Endometrium (tissue), 2 donors: ENCODE measurements around the gene DDN.

Source experiments
- FAIRE-seq: peaks from 2 replicates; lab custom pipeline; 2012; peaks lifted over from hg19 to GRCh38; lab: Jason Lieb, UNC
- donor health status: control.
- donor health status: control.

Gene DDN

GRCh38 chr12:48981757-48982157 is 17.4 kb downstream of the DDN start:
- FAIRE-seq: no peak

GRCh38 chr12:48980953-48981756 is 18.0 kb downstream of the DDN start:
- no peak for FAIRE-seq

- no peak for FAIRE-seq
These were observed 18.7 kb downstream of the DDN start for GRCh38 chr12:48980389-48980952.

GRCh38 chr12:48979602-48980388 is 19.4 kb downstream of the DDN start:
- no peak for FAIRE-seq

GRCh38 chr12:48978741-48979601 is 20.2 kb downstream of the DDN start:
- no peak for FAIRE-seq

GRCh38 chr12:48978291-48978740 is 20.9 kb downstream of the DDN start, which contains the start of gene WNT1:
Gene WNT1, plus strand, starts transcription at chr12:48978322. Its CDS starts 329 bp downstream, at chr12:48978651.
- no peak for FAIRE-seq

GRCh38 chr12:48977290-48978281 is 21.6 kb downstream of the DDN start:
- FAIRE-seq: no peak

- FAIRE-seq: no peak
These were observed 25.1 kb downstream of the DDN start for GRCh38 chr12:48973941-48974673.

- FAIRE-seq: no peak
These were observed 25.6 kb downstream of the DDN start for GRCh38 chr12:48973531-48973930.

- no peak for FAIRE-seq
These were observed 26.2 kb downstream of the DDN start for GRCh38 chr12:48972952-48973483.

- FAIRE-seq: no peak
These were observed 26.8 kb downstream of the DDN start for GRCh38 chr12:48972213-48972951.

- no peak for FAIRE-seq
These were observed 28.4 kb downstream of the DDN start for GRCh38 chr12:48970702-48971334.

- no peak for FAIRE-seq
These were observed 29.1 kb downstream of the DDN start for GRCh38 chr12:48969833-48970701.

GRCh38 chr12:48969160-48969771 is 29.9 kb downstream of the DDN start:
- no peak for FAIRE-seq

GRCh38 chr12:48968467-48968866 is 30.7 kb downstream of the DDN start:
- FAIRE-seq: no peak

- FAIRE-seq: no peak
These were observed 31.2 kb downstream of the DDN start for GRCh38 chr12:48967991-48968390.
